A549 (cell line): ENCODE measurements around the gene EDN2.

Source experiments
- ZC3H11A ChIP-seq: fragments of 450-650 bp; IDR thresholded peaks from 2 replicates; pipeline ENCODE4 v1.6.1; 2014; ENCODE audit warnings: antibody characterized with exemption, mild to moderate bottlenecking
- ZFP36 ChIP-seq: fragments of 450-650 bp; IDR thresholded peaks from 2 replicates; pipeline ENCODE4 v1.6.1; 2014; ENCODE audit warnings: borderline replicate concordance; ENCODE audit not compliant: partially characterized antibody
- TF ChIP-seq, protein P1 (sequence below): IDR thresholded peaks from 2 replicates; pipeline ENCODE4 v1.6.1; 2012

- TF ChIP-seq ZFP36 (no peak), ZC3H11A (no peak)
- TF ChIP-seq, protein P1, sequence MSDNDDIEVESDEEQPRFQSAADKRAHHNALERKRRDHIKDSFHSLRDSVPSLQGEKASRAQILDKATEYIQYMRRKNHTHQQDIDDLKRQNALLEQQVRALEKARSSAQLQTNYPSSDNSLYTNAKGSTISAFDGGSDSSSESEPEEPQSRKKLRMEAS, result no peak
Observed at GRCh38 chr1:41499591-41499990, 15.1 kb upstream of the EDN2 start.
